Tibial nerve (tissue), 4 donors: Measurements from ENCODE around the gene POU2F2. TPM values are rescaled to one million over a fixed set of nuclear protein-coding genes. Genes with fewer than 3 reads are reported as not detected.
A peak's percentile ranks its signal among the peaks of the same experiment; 100 is the strongest.

Experiments
- DNase-seq, 2 donors: peaks; one replicate each; pipeline ENCODE4 v3.0.0-alpha.2; 2019; ENCODE audit warnings: low spot score in 2 of 2
- H3K27ac ChIP-seq, 4 donors: fragments of 200-600 bp; sonication (generic) in 3 of 4; one replicate each; pipeline ENCODE4 v1.5.1; 2017 to 2019; ENCODE audit warnings: mild to moderate bottlenecking in 1 of 4
- H3K27me3 ChIP-seq, 2 donors: fragments of 200-600 bp; sonication (generic) in 1 of 2; one replicate each; pipeline versions ENCODE4 v1.5.1 to v1.6.0; 2017 to 2019
- H3K36me3 ChIP-seq, 3 donors: fragments of 200-600 bp; sonication (generic); one replicate each; pipeline ENCODE4 v1.5.1; 2018 to 2019
- H3K4me1 ChIP-seq, 4 donors: fragments of 200-600 bp; sonication (generic) in 3 of 4; one replicate each; pipeline ENCODE4 v1.5.1; 2017 to 2019
- H3K4me3 ChIP-seq, 4 donors: fragments of 200-600 bp; sonication (generic) in 3 of 4; one replicate each; pipeline ENCODE4 v1.5.1; 2017 to 2019; ENCODE audit warnings: mild to moderate bottlenecking in 1 of 4, moderate library complexity in 1 of 4
- H3K9me3 ChIP-seq, 4 donors: fragments of 200-600 bp; sonication (generic) in 3 of 4; one replicate each; pipeline ENCODE4 v1.5.1; 2017 to 2019
- CTCF ChIP-seq, 5 experiments: fragments of 200-600 bp in 3 of 5; fragments of 450-650 bp in 2 of 5; sonication (generic) in 3 of 5; IDR thresholded peaks; one replicate each; pipeline ENCODE4 v1.5.1; 2016 to 2019; ENCODE audit warnings: antibody characterized with exemption in 5 of 5, mild to moderate bottlenecking in 3 of 5, moderate library complexity in 2 of 5
- EP300 ChIP-seq, 2 donors: sonication (generic); formaldehyde crosslinking; IDR thresholded peaks; one replicate each; pipeline ENCODE4 v1.6.1; 2017; ENCODE audit warnings: antibody characterized with exemption in 2 of 2, mild to moderate bottlenecking in 1 of 2
- POLR2A ChIP-seq, 2 donors: fragments of 450-650 bp; IDR thresholded peaks; one replicate each; pipeline ENCODE4 v1.6.1; 2017; ENCODE audit warnings: antibody characterized with exemption in 2 of 2, mild to moderate bottlenecking in 2 of 2, moderate library complexity in 2 of 2
- WGBS, 2 donors: methylation state at CpG; one replicate each; pipeline ENCODE4 v1.1.5; 2018; 5-methylcytosine and 5-hydroxymethylcytosine counted together
- total RNA-seq, 4 donors: library from RNA; depleted of rRNA; stranded (reverse); fragments of >200 nt; gene quantifications; one replicate each; pipeline ENCODE4 v1.1.0, GENCODE V29; 2016

The POU2F2 gene
- total RNA-seq, 4 donors from 2014 or later, result 0.21 to 6.0 (median 0.51) TPM

- H3K4me3 ChIP-seq, result no peak overlapping the region
- H3K4me1 ChIP-seq, result peaks cover 0 to 26% (median 2%) of the 10 kb centered on the region in 4 donors
Measured at GRCh38 chr19:42093505-42093904, 38.7 kb downstream of the POU2F2 start.

GRCh38 chr19:42092350-42092749 is 39.9 kb downstream of the POU2F2 start:
- TF ChIP-seq POLR2A (IDR thresholded peaks at IDR 0.05) (no peak), EP300 (IDR thresholded peaks at IDR 0.05) (peak in 1 of 2 donors; percentile 55), CTCF (IDR thresholded peaks at IDR 0.05) (peak in 2 of 5 experiments; percentile 11 to 25)
- peaks cover 0 to 30% (median 2%) of the 10 kb centered on the region in 4 donors for H3K4me1 ChIP-seq
- H3K27ac ChIP-seq, result peak overlapping the region in 1 of 4 donors; percentile 8

More at GRCh38 chr19:42093505-42093904, 38.7 kb downstream of the POU2F2 start:
- TF ChIP-seq EP300 (IDR thresholded peaks at IDR 0.05) (no peak), CTCF (IDR thresholded peaks at IDR 0.05) (no peak), POLR2A (IDR thresholded peaks at IDR 0.05) (no peak)
- DNase-seq, result no peak
- Histone ChIP-seq H3K27ac (no peak overlapping the region), H3K36me3 (no peaks in the 10 kb centered on the region), H3K9me3 (no peaks in the 10 kb centered on the region), H3K27me3 (peaks cover 0 to 25% of the 10 kb centered on the region in 2 donors)
- 23 to 39% methylated on average over 4 of the region's 4 CpGs for WGBS, 2 donors

GRCh38 chr19:42091742-42092141 is 40.5 kb downstream of the POU2F2 start:
- peaks cover 0 to 16% of the 10 kb centered on the region in 2 donors for H3K27me3 ChIP-seq
- peak overlapping the region in 1 of 4 donors; percentile 8 for H3K27ac ChIP-seq
- H3K4me1 ChIP-seq, result peaks cover 0 to 30% (median 2%) of the 10 kb centered on the region in 4 donors
- WGBS, 2 donors, result 52 to 54% methylated on average over 6 to 10 of the region's 10 CpGs
- H3K36me3 ChIP-seq, result no peaks in the 10 kb centered on the region
- no peak overlapping the region for H3K4me3 ChIP-seq
- no peak for DNase-seq
- no peaks in the 10 kb centered on the region for H3K9me3 ChIP-seq
- TF ChIP-seq POLR2A (IDR thresholded peaks at IDR 0.05) (no peak), CTCF (IDR thresholded peaks at IDR 0.05) (no peak), EP300 (IDR thresholded peaks at IDR 0.05) (no peak)

More at GRCh38 chr19:42092350-42092749, 39.9 kb downstream of the POU2F2 start:
- no peaks in the 10 kb centered on the region for H3K36me3 ChIP-seq
- peaks cover 0 to 22% of the 10 kb centered on the region in 2 donors for H3K27me3 ChIP-seq
- no peak for DNase-seq
- no peaks in the 10 kb centered on the region for H3K9me3 ChIP-seq
- H3K4me3 ChIP-seq, result no peak overlapping the region
- WGBS, 2 donors, result 36 to 49% methylated on average over 5 of the region's 5 CpGs

- peaks cover 0 to 30% (median 2%) of the 10 kb centered on the region in 4 donors for H3K4me1 ChIP-seq
- H3K36me3 ChIP-seq, result no peaks in the 10 kb centered on the region
- no peak for DNase-seq
- H3K4me3 ChIP-seq, result no peak overlapping the region
- H3K27me3 ChIP-seq, result peaks cover 0 to 13% of the 10 kb centered on the region in 2 donors
- H3K27ac ChIP-seq, result no peak overlapping the region
- H3K9me3 ChIP-seq, result no peaks in the 10 kb centered on the region
- 80 to 84% methylated on average over 12 of the region's 13 CpGs for WGBS, 2 donors
- TF ChIP-seq EP300 (IDR thresholded peaks at IDR 0.05) (no peak), CTCF (IDR thresholded peaks at IDR 0.05) (no peak), POLR2A (IDR thresholded peaks at IDR 0.05) (no peak)
Measured at GRCh38 chr19:42091300-42091699, 40.9 kb downstream of the POU2F2 start.

- Histone ChIP-seq H3K36me3 (no peaks in the 10 kb centered on the region), H3K27me3 (peaks cover 0 to 6% of the 10 kb centered on the region in 2 donors), H3K4me1 (peaks cover 0 to 24% (median 2%) of the 10 kb centered on the region in 4 donors), H3K9me3 (no peaks in the 10 kb centered on the region), H3K4me3 (no peak overlapping the region), H3K27ac (no peak overlapping the region)
- TF ChIP-seq POLR2A (IDR thresholded peaks at IDR 0.05) (no peak), CTCF (IDR thresholded peaks at IDR 0.05) (no peak), EP300 (IDR thresholded peaks at IDR 0.05) (no peak)
- WGBS, 2 donors, result 63 to 64% methylated on average over 9 of the region's 9 CpGs
- DNase-seq, result no peak
Measured at GRCh38 chr19:42090672-42091071, 41.6 kb downstream of the POU2F2 start.
